CD14-positive monocyte (primary cell): Measurements from ENCODE around the gene IGSF9. TPM values are rescaled to one million over a fixed set of nuclear protein-coding genes. Genes with fewer than 3 reads are reported as not detected.

Source experiments
- DNase-seq, 3 donors: peaks; one replicate each; pipeline ENCODE4 v3.0.0-alpha.2; 2011 to 2022
- H2AFZ ChIP-seq: 2 replicates; pipeline ENCODE4 v1.6.0; 2012; ENCODE audit warnings: mild to moderate bottlenecking, low read depth, low read length, inconsistent platforms; ENCODE audit not compliant: insufficient read depth, poor library complexity, severe bottlenecking
- H3K27ac ChIP-seq, 2 donors: 1 replicate in 1 of 2; 2 replicates in 1 of 2; pipeline ENCODE4 v1.5.1; 2012 to 2013; ENCODE audit warnings: low read length in 2 of 2, control low read depth in 1 of 2, inconsistent platforms in 1 of 2, low read depth in 1 of 2, mild to moderate bottlenecking in 1 of 2
- H3K27me3 ChIP-seq, 2 donors: one replicate each; pipeline versions ENCODE4 v1.6.0 to v1.6.1; 2011 to 2013; ENCODE audit warnings: low read length in 2 of 2; ENCODE audit not compliant: control insufficient read depth in 2 of 2, insufficient read depth in 2 of 2
- H3K36me3 ChIP-seq, 2 donors: replicated peaks in 1 of 2; 1 replicate in 1 of 2; 2 replicates in 1 of 2; pipeline versions ENCODE4 v1.5.1 to v1.6.1; 2012 to 2013; ENCODE audit warnings: low read length in 2 of 2, control low read depth in 1 of 2, inconsistent platforms in 1 of 2, mild to moderate bottlenecking in 1 of 2; ENCODE audit not compliant: insufficient read depth in 2 of 2, control insufficient read depth in 1 of 2
- H3K4me1 ChIP-seq, 2 donors: 1 replicate in 1 of 2; 2 replicates in 1 of 2; pipeline versions ENCODE4 v1.5.1 to v1.6.1; 2012 to 2013; ENCODE audit warnings: low read length in 2 of 2, control low read depth in 1 of 2, inconsistent platforms in 1 of 2, mild to moderate bottlenecking in 1 of 2, moderate library complexity in 1 of 2; ENCODE audit not compliant: insufficient read depth in 2 of 2, control insufficient read depth in 1 of 2
- H3K4me2 ChIP-seq: replicated peaks from 2 replicates; pipeline ENCODE3; 2012; ENCODE audit warnings: low read length, moderate library complexity, mild to moderate bottlenecking; ENCODE audit not compliant: poor library complexity, severe bottlenecking; ENCODE audit errors: extremely low read depth
- H3K4me3 ChIP-seq, 3 experiments: fragments of 200-600 bp in 1 of 3; sonication (generic) in 1 of 3; replicated peaks in 1 of 3; 1 replicate in 2 of 3; 2 replicates in 1 of 3; pipeline ENCODE4 v1.5.1; 2011 to 2013; ENCODE audit warnings: low read length in 3 of 3, mild to moderate bottlenecking in 3 of 3, control low read depth in 2 of 3, low read depth in 2 of 3, inconsistent platforms in 1 of 3, moderate library complexity in 1 of 3
- H3K79me2 ChIP-seq: 2 replicates; pipeline ENCODE4 v1.6.0; 2012; ENCODE audit warnings: mild to moderate bottlenecking, control low read depth, inconsistent platforms, low read length, moderate library complexity; ENCODE audit not compliant: insufficient read depth
- H3K9ac ChIP-seq: 2 replicates; pipeline ENCODE4 v1.6.0; 2017; ENCODE audit warnings: low read length, mild to moderate bottlenecking; ENCODE audit not compliant: insufficient read depth, poor library complexity, severe bottlenecking
- H3K9me3 ChIP-seq, 2 donors: replicated peaks in 1 of 2; 1 replicate in 1 of 2; 2 replicates in 1 of 2; pipeline versions ENCODE4 v1.5.1 to v1.6.1; 2012 to 2013; ENCODE audit warnings: low read length in 2 of 2, control low read depth in 1 of 2; ENCODE audit not compliant: control insufficient read depth in 1 of 2, insufficient read depth in 1 of 2
- H4K20me1 ChIP-seq: 2 replicates; pipeline ENCODE4 v1.6.0; 2012; ENCODE audit warnings: mild to moderate bottlenecking, low read length, control low read depth, moderate library complexity; ENCODE audit not compliant: insufficient read depth
- H3K27ac Mint-ChIP-seq, 7 donors: one replicate each; pipeline ENCODE4 v1.8.0; 2020; ENCODE audit warnings: mild to moderate bottlenecking in 7 of 7, mixed read lengths in 7 of 7, moderate library complexity in 6 of 7, inconsistent platforms in 2 of 7
- H3K27me3 Mint-ChIP-seq, 3 donors: one replicate each; pipeline ENCODE4 v1.8.0; 2021 to 2022; ENCODE audit warnings: low read depth in 3 of 3, mild to moderate bottlenecking in 3 of 3, mixed read lengths in 3 of 3, moderate library complexity in 3 of 3, inconsistent platforms in 1 of 3
- H3K36me3 Mint-ChIP-seq, 2 donors: one replicate each; pipeline ENCODE4 v1.8.0; 2020; ENCODE audit warnings: mixed read lengths in 2 of 2, inconsistent platforms in 1 of 2, mild to moderate bottlenecking in 1 of 2
- H3K4me1 Mint-ChIP-seq: one replicate; pipeline ENCODE4 v1.8.0; 2020; ENCODE audit warnings: mild to moderate bottlenecking, mixed read lengths
- H3K4me3 Mint-ChIP-seq, 2 donors: one replicate each; pipeline ENCODE4 v1.8.0; 2020; ENCODE audit warnings: mild to moderate bottlenecking in 2 of 2, mixed read lengths in 2 of 2, moderate library complexity in 1 of 2
- H3K9me3 Mint-ChIP-seq, 7 donors: one replicate each; pipeline ENCODE4 v1.8.0; 2020 to 2022; ENCODE audit warnings: mixed read lengths in 7 of 7, mild to moderate bottlenecking in 6 of 7, moderate library complexity in 6 of 7, inconsistent platforms in 2 of 7
- WGBS: methylation state at CpG from one replicate; pipeline ENCODE4 v1.1.5; 2013; ENCODE audit warnings: missing lambda C conversion rate; ENCODE audit not compliant: insufficient coverage; 5-methylcytosine and 5-hydroxymethylcytosine counted together
- intact Hi-C, 2 donors: fragments of 100-400 bp; cut with micrococcal nuclease; formaldehyde crosslinking; loops; one replicate each; pipeline versions ENCODE4 v1.15.0 to v1.15.1; 2023
- polyA plus RNA-seq, 3 donors: library from polyadenylated mRNA; depleted of rRNA in 1 of 3; unstranded in 2 of 3; stranded (reverse) in 1 of 3; fragments of 300-500 nt in 2 of 3; fragments of >200 nt in 1 of 3; fragmentation: Illumina TruSeq in 2 of 3; gene quantifications; 1 replicate in 2 of 3; 2 replicates in 1 of 3; pipeline ENCODE4 v1.2.3, GENCODE V29; 2012 to 2021
- TF ChIP-seq, protein P1 (sequence below): fragments of 200-600 bp; IDR thresholded peaks from one replicate; pipeline ENCODE4 v1.8.0; 2022; ENCODE audit warnings: antibody characterized with exemption, mild to moderate bottlenecking

The IGSF9 gene
- polyA plus RNA-seq, 3 donors, result 0.04 TPM; not detected in 2

DNA sequence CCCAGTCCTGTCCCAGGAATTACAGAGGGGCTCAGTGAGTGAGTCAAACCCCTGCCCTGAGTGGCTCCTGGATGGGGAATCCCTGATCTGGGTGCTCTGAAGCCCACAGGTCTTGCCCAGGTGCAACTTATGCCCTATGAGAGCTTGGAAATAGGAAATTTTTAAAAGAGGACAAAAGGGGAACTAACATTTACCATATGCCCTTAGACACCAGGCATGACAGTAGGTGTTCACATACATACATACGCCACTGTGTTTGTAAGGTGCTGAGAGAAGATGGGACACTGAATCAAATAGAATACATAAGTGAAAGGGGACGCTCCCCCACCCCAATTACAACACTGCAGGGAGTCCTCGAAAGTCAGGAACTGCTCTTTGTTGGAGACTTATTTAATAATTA is 46.9 kb downstream of the IGSF9 start:
- H3K27me3 Mint-ChIP-seq, result peaks cover 3 to 6% (median 4%) of the 10 kb centered on the region in 3 donors
- H3K36me3 Mint-ChIP-seq, result peaks cover 2 to 3% of the 10 kb centered on the region in 2 donors
- Histone ChIP-seq H3K4me3 (no peak overlapping the region), H3K27me3 (no peaks in the 10 kb centered on the region), H3K27ac (peak overlapping the region in 1 of 2 donors; percentile 56), H3K4me1 (peaks cover 47 to 60% of the 10 kb centered on the region in 2 donors), H3K36me3 (no peaks in the 10 kb centered on the region), H4K20me1 (no peaks in the 10 kb centered on the region), H3K9ac (no peak overlapping the region), H3K4me2 (no peak overlapping the region), H2AFZ (no peak overlapping the region), H3K9me3 (no peaks in the 10 kb centered on the region), H3K79me2 (no peaks in the 10 kb centered on the region)
- peaks cover 0 to 3% (median 0%) of the 10 kb centered on the region in 7 donors for H3K9me3 Mint-ChIP-seq
- TF ChIP-seq, protein P1, sequence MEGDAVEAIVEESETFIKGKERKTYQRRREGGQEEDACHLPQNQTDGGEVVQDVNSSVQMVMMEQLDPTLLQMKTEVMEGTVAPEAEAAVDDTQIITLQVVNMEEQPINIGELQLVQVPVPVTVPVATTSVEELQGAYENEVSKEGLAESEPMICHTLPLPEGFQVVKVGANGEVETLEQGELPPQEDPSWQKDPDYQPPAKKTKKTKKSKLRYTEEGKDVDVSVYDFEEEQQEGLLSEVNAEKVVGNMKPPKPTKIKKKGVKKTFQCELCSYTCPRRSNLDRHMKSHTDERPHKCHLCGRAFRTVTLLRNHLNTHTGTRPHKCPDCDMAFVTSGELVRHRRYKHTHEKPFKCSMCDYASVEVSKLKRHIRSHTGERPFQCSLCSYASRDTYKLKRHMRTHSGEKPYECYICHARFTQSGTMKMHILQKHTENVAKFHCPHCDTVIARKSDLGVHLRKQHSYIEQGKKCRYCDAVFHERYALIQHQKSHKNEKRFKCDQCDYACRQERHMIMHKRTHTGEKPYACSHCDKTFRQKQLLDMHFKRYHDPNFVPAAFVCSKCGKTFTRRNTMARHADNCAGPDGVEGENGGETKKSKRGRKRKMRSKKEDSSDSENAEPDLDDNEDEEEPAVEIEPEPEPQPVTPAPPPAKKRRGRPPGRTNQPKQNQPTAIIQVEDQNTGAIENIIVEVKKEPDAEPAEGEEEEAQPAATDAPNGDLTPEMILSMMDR, result no peak
- peak overlapping the region; percentile 86 to 93 (median 90) for H3K27ac Mint-ChIP-seq
- intact Hi-C loops, result no loop called here
- H3K4me3 Mint-ChIP-seq, result no peak overlapping the region
- no CpG with 5 or more reads among the region's 3 CpGs for WGBS
- H3K4me1 Mint-ChIP-seq, result peaks cover 50% of the 10 kb centered on the region
- DNase-seq, result peak in 2 of 3 donors; percentile 42 to 49

DNA sequence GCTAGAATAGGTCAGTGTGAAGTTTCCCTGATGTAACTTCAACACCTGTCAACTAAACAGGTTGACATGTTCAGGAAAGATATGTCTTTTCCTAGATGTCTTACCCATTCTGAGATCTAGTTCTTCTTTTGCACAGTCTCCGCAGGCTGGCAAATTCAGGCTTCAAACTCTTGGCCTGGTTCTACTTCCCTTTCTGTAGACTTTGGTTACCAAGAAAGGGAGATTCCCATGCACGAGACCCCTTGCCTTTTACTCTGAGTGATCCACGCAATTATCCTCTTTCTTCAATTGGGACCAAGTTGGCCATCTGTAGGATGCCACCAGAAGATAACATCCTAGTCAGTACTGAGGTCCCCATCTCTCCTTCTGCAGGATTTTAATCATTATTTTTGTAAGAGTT is 47.5 kb downstream of the IGSF9 start:
- Histone ChIP-seq H2AFZ (no peak overlapping the region), H3K4me1 (peaks cover 47 to 60% of the 10 kb centered on the region in 2 donors), H3K9me3 (no peaks in the 10 kb centered on the region), H4K20me1 (no peaks in the 10 kb centered on the region), H3K4me3 (no peak overlapping the region), H3K4me2 (no peak overlapping the region), H3K9ac (no peak overlapping the region), H3K36me3 (no peaks in the 10 kb centered on the region), H3K79me2 (no peaks in the 10 kb centered on the region), H3K27me3 (no peaks in the 10 kb centered on the region), H3K27ac (peak overlapping the region in 1 of 2 donors; percentile 56)
- 17% methylated on average over 1 of the region's 3 CpGs for WGBS
- Mint-ChIP-seq H3K27me3 (peaks cover 3 to 6% (median 4%) of the 10 kb centered on the region in 3 donors), H3K4me3 (peak overlapping the region in 1 of 2 donors; percentile 48), H3K36me3 (peaks cover 2 to 3% of the 10 kb centered on the region in 2 donors), H3K9me3 (peaks cover 0 to 2% (median 0%) of the 10 kb centered on the region in 7 donors), H3K27ac (peak overlapping the region; percentile 79 to 93 (median 87)), H3K4me1 (peaks cover 50% of the 10 kb centered on the region)
- TF ChIP-seq, protein P1, result no peak
- peak; percentile 69 to 85 (median 84) for DNase-seq
- intact Hi-C loops, result no loop called here
